H1 (cell line): Measurements from ENCODE around the gene RIPOR1. TPM values are rescaled to one million over a fixed set of nuclear protein-coding genes. Genes with fewer than 3 reads are reported as not detected.

Source experiments
- BCL11A ChIP-seq, 2 experiments: IDR thresholded peaks; one replicate each; pipeline ENCODE4 v1.6.1; 2011; ENCODE audit warnings: low read depth in 2 of 2, low read length in 2 of 2, mild to moderate bottlenecking in 2 of 2
- EGR1 ChIP-seq: IDR thresholded peaks from 2 replicates; pipeline ENCODE4 v1.6.1; 2011; ENCODE audit warnings: low read depth, low read length, borderline replicate concordance
- EP300 ChIP-seq, 2 experiments: IDR thresholded peaks; 1 replicate in 1 of 2; 2 replicates in 1 of 2; pipeline ENCODE4 v1.6.1; 2011 to 2012; ENCODE audit warnings: low read depth in 2 of 2, low read length in 2 of 2, mild to moderate bottlenecking in 2 of 2, borderline replicate concordance in 1 of 2, inconsistent platforms in 1 of 2, moderate library complexity in 1 of 2
- EZH2 ChIP-seq: fragments of 200-600 bp; sonication (generic); IDR thresholded peaks from 2 replicates; pipeline ENCODE4 v1.7.1; 2012; ENCODE audit warnings: low read depth, mild to moderate bottlenecking, moderate library complexity, low read length, inconsistent platforms; ENCODE audit not compliant: severe bottlenecking
- GTF2F1 ChIP-seq: IDR thresholded peaks from 2 replicates; pipeline ENCODE4 v1.6.1; 2012; ENCODE audit warnings: low read depth, low read length, improper control_type of control experiment, borderline replicate concordance
- JUN ChIP-seq: IDR thresholded peaks from 2 replicates; pipeline ENCODE4 v1.6.1; 2011; ENCODE audit warnings: low read depth, mild to moderate bottlenecking, improper control_type of control experiment, low read length
- KDM5A ChIP-seq: fragments of 200-600 bp; IDR thresholded peaks from 2 replicates; pipeline ENCODE4 v1.7.1; 2012; ENCODE audit warnings: mild to moderate bottlenecking, low read length, inconsistent platforms, mixed read lengths
- RBBP5 ChIP-seq: IDR thresholded peaks from 2 replicates; pipeline ENCODE4 v1.7.1; 2012; ENCODE audit warnings: low read depth, mild to moderate bottlenecking, inconsistent platforms, low read length, moderate library complexity, borderline replicate concordance
- RFX5 ChIP-seq: IDR thresholded peaks from 2 replicates; pipeline ENCODE4 v1.6.1; 2011; ENCODE audit warnings: low read depth, low read length, improper control_type of control experiment, borderline replicate concordance
- RNF2 ChIP-seq: fragments of 200-900, 300-1000 bp; sonication (generic); IDR thresholded peaks from 2 replicates; pipeline ENCODE4 v1.7.1; 2016; ENCODE audit warnings: borderline replicate concordance, low read depth, mild to moderate bottlenecking, antibody characterized with exemption, low read length; ENCODE audit not compliant: poor library complexity, severe bottlenecking; ENCODE audit errors: missing control alignments
- SAP30 ChIP-seq: fragments of 300-600 bp; sonication (generic); IDR thresholded peaks from 2 replicates; pipeline ENCODE4 v1.7.1; 2012; ENCODE audit warnings: low read length, moderate library complexity, mild to moderate bottlenecking, inconsistent platforms; ENCODE audit not compliant: insufficient read depth, insufficient replicate concordance
- SIX5 ChIP-seq: IDR thresholded peaks from 2 replicates; pipeline ENCODE4 v1.6.1; 2011; ENCODE audit warnings: mild to moderate bottlenecking, low read depth, low read length
- SP1 ChIP-seq: IDR thresholded peaks from 2 replicates; pipeline ENCODE4 v1.6.1; 2011; ENCODE audit warnings: low read depth, low read length
- SUZ12 ChIP-seq: fragments of 200-600 bp; sonication (generic); IDR thresholded peaks from 2 replicates; pipeline ENCODE4 v1.6.1; 2012; ENCODE audit warnings: mild to moderate bottlenecking, inconsistent platforms, low read length, moderate library complexity, mixed read lengths
- USF2 ChIP-seq: IDR thresholded peaks from 2 replicates; pipeline ENCODE4 v1.6.1; 2011; ENCODE audit warnings: low read length, improper control_type of control experiment
- ZNF274 ChIP-seq: IDR thresholded peaks from 2 replicates; pipeline ENCODE4 v1.7.0; 2012; ENCODE audit warnings: low read length, borderline replicate concordance; ENCODE audit errors: extremely low read depth
- polyA plus RNA-seq, 7 experiments: library from polyadenylated mRNA; depleted of rRNA in 3 of 7; stranded (reverse) in 5 of 7; unstranded in 2 of 7; fragments of >200 nt in 5 of 7; fragments of 200-250 nt in 2 of 7; gene quantifications; 1 replicate in 5 of 7; 2 replicates in 1 of 7; 4 replicates in 1 of 7; pipeline versions ENCODE4 v1.2.1 to v1.2.3, GENCODE V29; 2011 to 2013; ENCODE audit warnings: missing spikeins in 2 of 7, mixed read lengths in 2 of 7
- total RNA-seq: library from RNA; stranded (reverse); fragmentation: NEBNext Ultra II Directional; extraction: Animal tissue kit (Norgen Biotek cat#: 25700); gene quantifications from 2 replicates; pipeline ENCODE4 v1.2.1, GENCODE V29; 2021
- TF ChIP-seq, protein P1 (sequence below), 3 experiments: IDR thresholded peaks; 1 replicate in 2 of 3; 2 replicates in 1 of 3; pipeline versions ENCODE4 v1.5.1 to v1.6.1; 2011; ENCODE audit warnings: low read length in 3 of 3, mild to moderate bottlenecking in 3 of 3, inconsistent platforms in 2 of 3, low read depth in 1 of 3, moderate library complexity in 1 of 3; ENCODE audit not compliant: insufficient read depth in 1 of 3; ENCODE audit errors: control extremely low read depth in 1 of 3

RIPOR1 gene
- total and polyA plus RNA-seq, 2 of the 8 experiments (the other 6 are each of a cell fraction or from before 2014, with no cell fraction given), result 2.7 to 10.1 TPM

DNA sequence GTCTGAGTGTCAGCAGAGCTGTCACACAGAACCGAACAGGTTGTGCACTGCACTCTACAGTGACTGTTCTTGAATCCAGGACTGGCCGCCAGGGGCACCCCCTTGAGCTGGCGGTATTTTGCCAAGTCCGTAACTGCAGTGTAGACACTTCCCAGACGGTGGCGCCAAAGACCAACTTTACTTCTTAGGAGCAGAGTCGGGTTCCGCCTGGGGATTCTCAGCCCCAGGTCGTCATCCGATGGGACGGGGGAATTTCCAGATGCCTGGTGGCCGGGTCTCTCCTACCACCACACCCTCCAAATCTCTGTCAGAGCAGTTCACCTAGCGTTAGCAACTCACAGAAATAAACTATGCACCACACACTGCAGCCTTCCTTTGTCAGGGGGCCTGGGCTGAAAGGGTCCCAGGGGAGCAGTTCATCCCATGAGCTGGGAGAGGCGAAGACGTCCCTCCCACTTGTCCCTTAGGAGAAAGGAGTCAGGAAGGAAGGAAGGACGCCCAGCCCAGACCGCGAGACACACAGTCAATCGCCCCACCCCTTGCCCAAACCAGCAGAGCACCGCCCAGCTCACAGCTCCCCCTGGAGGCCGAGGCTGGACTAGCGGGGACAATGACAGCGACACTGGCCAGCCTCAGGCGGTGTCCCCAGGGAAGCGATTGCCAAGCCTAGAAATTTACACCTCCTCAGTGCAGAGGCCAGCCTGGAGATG lies 7.4 kb upstream of the RIPOR1 start (continued):
- TF ChIP-seq EP300 (IDR thresholded peaks at IDR 0.05; ENCODE audit: borderline replicate concordance in 1 of 2, low read depth in 2 of 2, low read length in 2 of 2) (0 out of 3 replicates have a peak, but pooled peaks of 1 of the 2 experiments have one; percentile 26), EGR1 (no peak), SAP30 (no peak), EZH2 (no peak), BCL11A (IDR thresholded peaks at IDR 0.05; ENCODE audit: low read depth in 2 of 2, low read length in 2 of 2) (no peak), RFX5 (no peak), USF2 (no peak; the same call in 1 of the 2 replicates), ZNF274 (no peak), SUZ12 (no peak), RBBP5 (peak; percentile 46; the same call in 1 of the 2 replicates), JUN (no peak), KDM5A (no peak), SP1 (peak; percentile 38; the same call in 1 of the 2 replicates), GTF2F1 (no peak), SIX5 (no peak), RNF2 (no peak)
- TF ChIP-seq, protein P1, sequence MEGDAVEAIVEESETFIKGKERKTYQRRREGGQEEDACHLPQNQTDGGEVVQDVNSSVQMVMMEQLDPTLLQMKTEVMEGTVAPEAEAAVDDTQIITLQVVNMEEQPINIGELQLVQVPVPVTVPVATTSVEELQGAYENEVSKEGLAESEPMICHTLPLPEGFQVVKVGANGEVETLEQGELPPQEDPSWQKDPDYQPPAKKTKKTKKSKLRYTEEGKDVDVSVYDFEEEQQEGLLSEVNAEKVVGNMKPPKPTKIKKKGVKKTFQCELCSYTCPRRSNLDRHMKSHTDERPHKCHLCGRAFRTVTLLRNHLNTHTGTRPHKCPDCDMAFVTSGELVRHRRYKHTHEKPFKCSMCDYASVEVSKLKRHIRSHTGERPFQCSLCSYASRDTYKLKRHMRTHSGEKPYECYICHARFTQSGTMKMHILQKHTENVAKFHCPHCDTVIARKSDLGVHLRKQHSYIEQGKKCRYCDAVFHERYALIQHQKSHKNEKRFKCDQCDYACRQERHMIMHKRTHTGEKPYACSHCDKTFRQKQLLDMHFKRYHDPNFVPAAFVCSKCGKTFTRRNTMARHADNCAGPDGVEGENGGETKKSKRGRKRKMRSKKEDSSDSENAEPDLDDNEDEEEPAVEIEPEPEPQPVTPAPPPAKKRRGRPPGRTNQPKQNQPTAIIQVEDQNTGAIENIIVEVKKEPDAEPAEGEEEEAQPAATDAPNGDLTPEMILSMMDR (IDR thresholded peaks at IDR 0.05; ENCODE audit: control extremely low read depth in 1 of 3, insufficient read depth in 1 of 3, low read depth in 1 of 3, low read length in 3 of 3), result peak; percentile 99 to 100 (median 99)
